Tongue (tissue), 2 donors: ENCODE results near the gene SPON1. TPM values are rescaled to one million over a fixed set of nuclear protein-coding genes. Genes with fewer than 3 reads are reported as not detected.

Experiments
- DNase-seq: peaks from one replicate; pipeline ENCODE4 v3.0.0-alpha.2; 2015
- total RNA-seq: library from RNA; depleted of rRNA; stranded (reverse); fragments of >200 nt; gene quantifications from one replicate; pipeline ENCODE4 v1.2.3, GENCODE V29; 2014

SPON1 gene
- total RNA-seq, 1 donor from 2014 or later = 24.4 TPM

DNA sequence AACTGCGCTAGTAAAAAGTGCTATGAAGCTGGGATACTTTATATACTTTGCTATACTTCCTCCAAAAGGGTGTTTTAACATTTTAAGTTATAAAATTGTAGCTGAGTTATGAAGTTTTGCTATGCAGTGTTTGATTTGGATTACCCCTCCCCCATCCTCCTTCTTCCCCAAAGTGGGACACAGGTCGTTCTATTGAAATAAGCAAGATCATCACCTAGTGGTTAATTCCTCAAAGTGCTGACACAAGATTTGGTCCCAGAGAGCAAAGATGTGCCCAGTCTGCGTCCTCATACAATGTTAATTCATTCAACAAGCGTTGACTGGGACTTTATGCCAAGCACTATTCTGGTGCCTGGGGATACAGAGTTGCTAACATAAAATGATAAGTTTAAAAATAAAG lies 78.5 kb downstream of the SPON1 start:
- DNase-seq = no peak

DNA sequence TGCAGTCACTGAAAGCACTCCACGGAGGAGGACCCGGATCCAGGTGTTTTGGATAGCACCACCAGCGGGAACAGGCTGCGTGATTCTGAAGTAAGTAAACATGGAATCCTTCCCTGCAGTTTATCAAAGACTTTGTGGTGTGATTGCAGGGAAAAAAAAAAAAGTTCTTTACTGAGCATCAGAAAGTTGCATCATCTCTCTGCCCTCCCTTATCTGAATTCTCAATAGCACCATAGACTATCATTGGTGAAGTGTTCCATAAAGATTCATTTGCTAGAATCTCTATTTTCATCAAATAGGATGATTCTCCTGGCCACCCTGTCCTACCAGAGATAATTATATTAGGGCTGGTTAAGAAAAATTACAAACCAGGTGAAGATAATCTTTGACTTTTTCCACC lies 79.0 kb downstream of the SPON1 start:
- no peak for DNase-seq

DNA sequence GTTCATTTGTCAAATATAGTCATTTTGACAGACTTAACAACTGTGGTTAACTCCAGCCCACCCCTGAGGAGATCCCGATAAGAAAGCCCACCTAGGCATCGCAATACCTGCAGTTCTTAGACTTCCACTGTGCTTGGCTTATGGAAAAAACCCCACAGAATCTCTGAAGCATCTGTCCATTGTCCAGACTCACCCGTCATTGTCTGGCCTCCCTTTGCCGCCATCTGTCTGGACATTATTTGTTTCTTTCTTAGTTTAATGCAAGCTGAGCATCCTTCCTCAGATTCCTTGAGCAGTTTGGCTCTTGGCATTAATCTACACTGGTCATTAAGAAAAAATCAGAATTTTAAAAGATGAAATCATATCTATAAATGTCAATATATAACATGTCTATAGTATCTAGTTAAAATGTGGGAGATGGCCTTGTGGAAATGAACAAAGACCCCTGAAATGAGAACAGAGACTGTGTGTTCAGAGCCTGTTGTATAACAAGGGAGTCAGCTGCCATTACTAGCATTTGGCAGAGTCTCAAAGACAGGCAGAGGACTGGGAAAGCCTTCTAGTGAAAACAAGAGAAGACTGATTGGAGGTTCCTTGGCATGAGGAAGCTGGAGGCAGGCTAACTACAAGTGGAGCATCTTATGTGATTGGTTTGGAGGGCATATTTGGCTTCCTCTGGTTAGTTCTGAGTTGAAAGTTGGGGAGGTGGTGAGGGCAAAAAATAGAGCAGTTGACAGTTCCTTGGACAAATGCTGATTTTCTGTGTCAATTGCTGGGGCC lies 80.4 kb downstream of the SPON1 start:
- DNase-seq = peak; percentile 51

DNA sequence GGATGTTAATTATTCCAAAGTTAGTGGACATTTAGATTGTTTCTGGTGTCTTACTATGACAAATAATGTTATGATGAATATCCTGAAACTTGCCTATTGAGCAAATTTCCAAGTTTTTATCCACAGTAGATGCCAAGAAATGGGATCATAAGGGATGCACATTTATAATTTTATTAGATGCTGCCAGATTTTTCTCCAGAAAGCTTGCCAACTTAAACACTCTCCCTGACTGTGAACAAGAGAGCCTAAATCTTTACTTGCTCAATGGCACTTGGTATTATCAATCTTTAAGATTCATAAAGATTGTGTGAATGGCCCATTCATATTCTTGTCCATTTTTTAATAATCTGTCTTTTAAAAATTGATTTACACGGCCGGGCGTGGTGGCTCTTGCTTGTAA lies 82.4 kb downstream of the SPON1 start:
- no peak for DNase-seq

DNA sequence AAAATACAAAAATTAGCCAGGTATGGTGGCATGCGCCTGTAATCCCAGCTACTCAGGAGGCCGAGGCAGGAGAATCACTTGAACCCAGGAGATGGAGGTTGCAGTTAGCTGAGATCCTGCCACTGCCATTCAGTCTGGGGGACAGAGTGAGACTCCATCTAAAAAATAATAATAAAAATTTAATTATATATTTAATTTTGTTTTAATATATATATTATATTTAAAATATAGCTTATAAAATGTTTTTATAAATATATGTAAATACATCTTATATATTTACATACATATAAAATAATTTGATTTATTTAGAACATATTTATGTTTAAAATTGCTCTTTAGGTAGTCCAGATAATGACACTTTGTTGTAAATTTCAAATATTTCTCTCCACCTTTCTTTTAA lies 82.9 kb downstream of the SPON1 start:
- DNase-seq = no peak

DNA sequence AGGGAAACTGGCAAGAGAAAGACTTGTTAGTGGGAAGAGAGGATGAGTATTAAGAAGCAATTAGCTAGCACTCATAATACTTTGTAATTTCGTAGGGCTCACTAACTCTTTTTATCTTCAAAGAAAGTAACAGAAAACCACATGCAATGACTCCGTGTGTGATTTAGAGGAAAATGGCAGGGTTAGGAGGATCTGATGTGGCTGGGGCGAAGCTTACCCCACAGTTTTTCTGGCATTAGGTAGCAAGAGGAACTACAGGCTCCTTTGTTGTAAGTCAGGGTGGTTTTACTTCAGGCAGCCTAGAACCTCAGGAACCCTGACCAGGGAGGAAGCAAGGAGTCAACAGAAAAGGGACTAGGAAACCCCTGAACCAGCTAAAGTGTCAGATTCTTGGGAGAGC lies 89.7 kb downstream of the SPON1 start:
- no peak for DNase-seq

DNA sequence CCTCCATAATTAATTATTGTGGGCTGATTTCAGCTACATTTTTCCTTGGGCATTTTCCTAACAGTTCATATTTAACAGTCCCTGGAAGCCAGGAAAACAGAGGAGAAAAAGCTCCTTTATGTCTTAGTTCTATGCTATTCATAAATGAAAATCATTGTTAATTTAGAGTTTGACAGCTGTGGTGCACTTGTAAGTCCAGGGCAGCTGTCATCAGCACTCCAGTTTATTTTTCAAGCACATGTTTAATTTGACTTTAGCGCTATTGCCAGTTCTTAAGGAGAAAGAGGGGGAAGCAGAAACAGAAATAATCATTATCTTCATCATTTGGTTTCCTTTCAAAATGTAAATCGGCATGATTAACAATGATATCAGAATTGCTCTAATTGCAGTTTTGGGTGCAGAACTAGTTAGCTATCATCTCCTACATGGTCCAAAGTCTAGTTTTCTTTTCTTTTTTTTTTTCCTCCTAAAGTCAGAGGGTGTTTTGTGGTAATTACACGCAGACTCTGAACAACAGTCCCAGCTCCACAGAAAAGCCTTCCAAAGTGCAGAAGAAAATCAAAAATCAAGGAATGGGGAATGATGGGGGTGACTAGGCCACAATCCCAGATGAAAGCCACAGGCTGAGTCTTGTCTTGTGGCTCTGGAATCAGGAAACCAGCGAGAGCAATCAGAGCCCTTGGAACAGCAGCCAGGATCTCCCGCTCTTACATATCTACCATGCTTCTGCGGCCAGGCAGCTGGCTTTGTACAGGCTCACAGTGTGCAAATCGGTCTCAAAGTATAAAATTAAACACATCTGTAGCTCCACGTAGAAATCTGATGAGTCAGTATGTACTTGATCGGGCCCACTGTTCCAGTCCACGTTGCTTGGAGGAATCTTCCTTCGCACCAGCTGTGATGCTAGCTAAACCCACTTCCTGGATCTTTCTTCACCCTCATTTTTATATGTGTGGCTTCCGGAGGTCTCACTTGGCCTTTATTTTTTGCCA lies 91.9 kb downstream of the SPON1 start:
- DNase-seq = peak; percentile 85

DNA sequence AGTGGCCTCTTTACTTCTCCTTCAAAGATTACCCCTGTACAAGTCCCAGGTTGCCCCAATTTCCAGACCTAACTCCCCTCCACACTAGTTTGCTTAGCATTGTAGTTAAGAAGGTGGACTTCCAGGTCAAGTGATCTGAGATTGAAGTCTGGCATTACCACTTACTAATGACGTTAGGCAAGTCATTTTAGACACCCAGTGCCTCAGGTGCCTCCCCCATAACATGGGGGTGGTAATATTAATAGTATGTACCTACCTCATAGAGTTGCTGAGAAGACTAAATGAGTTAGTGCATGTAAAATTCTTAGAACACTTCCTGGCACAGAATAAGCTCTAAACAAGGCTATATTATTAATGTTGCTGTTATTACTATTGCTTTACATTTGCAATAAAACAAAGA lies 93.4 kb downstream of the SPON1 start:
- DNase-seq = no peak

DNA sequence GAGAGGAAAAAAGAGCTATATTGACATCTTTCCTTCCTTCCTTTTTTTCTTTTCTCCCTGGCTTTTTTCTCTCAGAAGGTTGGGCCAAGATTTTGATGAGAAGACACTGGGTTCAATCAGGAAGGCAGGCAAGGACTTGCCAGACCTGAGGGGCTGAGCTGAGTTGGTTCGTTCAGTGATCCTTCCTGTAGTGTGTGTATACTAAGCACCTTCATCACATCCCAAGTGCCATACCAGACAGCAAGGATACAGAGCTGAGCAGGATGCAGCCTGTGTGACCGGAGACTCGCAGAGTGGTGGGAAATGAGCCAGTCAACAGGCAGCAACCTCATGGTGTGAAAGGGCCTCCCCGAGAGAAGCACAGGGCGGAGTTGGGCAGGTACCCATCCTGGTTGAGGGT lies 95.5 kb downstream of the SPON1 start:
- no peak for DNase-seq

DNA sequence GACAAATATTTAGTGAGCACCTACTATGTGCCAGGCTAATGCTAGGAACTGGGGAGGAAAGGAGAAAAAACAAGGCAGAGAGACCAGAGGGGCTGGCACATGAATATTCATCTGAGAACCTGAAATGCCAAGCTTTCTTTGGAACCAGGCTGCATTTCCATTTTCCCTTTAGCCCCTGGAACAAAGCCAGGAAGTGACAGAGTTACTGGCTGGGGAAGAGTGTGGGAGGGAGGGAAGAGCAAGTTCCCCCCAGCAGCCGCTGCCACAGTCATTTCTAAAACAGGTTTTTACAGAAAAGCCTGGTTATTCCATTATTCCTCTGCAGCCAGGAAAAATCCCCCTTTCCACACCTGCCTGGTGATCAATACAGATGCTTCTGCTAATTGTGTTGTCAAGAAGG lies 97.0 kb downstream of the SPON1 start:
- peak; percentile 69 for DNase-seq

DNA sequence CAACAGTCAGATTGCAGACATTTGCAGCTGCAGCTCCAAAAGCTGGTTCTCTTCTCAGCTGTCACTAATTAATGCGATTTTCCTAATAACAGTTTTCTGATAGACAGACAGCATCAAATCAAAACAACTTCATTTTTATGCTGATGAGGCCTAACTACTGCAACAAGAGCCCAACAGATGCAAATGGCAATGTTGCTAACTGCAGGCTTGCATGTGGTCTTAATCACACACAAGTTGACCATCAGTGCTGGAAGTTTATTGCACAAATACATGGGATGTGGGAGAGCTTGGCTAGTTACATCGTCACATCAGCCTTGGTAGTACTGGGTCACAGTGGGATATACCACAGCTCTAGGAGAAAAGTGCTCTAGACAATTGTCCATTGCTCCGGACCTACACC lies 99.2 kb downstream of the SPON1 start:
- no peak for DNase-seq

DNA sequence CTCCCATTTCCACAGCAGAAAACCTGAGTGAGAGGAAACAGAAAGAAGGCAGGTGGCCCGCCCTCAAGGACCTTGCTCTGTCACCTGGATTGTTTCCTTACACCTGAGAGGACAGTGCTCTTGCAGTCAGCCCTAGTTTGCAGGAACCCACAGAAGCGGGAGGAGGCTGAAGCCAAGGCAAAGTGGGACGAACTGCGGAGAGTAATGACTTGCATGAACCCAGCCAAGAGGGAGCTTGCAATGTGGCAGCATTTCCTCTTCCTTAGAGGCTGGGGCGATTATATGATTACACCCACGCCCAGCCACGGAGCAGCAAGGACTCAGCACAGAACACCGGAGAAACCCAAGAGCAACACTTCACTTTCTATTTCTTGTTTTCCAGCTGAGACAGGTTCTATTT lies 102.6 kb downstream of the SPON1 start:
- DNase-seq = no peak

DNA sequence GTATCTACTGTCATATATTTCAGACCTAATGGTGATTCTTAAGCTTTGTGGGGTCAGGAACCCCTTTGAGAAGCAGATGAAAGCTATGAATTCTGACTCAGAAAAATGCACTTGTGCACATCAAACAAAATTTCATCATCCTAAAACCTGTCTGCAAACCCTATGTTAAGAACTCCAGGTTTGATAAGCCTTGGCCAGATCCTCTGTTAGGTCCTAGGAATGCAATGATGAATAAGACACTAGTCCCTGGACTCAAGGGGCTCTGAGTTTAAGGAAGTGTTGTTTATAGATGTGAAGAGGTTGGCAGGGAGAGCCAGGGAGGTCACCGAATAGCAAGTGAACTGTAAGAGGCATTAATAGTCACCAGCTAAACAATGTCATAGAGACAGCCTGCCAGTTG lies 103.2 kb downstream of the SPON1 start:
- DNase-seq = no peak

DNA sequence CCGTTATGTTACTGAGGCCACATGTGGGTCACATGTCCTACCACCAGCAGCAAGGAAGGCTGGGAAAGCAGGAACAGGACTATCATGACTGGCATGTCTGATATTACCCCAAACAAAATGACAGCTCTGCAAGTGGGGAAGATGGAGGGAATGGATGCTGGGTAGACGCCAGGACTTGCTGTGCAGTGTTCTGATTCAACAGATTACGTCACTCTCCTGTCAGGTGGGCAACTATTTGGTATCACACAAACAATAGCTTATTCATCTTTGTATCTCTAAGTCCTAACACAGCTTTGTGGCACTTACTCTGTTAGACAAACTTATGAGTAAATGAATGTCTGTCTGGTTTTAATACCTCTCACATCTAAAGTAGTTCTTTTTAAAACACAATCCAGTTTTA lies 105.2 kb downstream of the SPON1 start:
- DNase-seq = no peak

DNA sequence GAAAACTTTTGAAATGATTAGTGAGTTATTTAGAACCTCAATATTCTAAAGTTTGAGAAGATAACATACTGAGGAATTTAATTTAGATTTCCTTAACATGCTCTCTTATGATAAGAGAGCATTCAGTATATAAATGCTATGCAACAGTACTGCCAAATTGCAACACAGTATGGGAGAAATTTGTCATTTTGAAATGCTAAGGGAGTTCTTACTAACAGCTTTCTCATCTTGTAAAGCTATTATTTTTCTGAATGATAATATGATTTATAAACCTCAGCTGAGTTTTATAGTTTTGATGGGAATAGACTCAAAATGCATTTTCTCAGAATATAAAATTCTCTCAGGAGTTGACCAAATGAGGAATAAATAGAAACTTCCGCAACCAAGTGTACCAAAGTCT lies 108.4 kb downstream of the SPON1 start:
- DNase-seq = no peak

DNA sequence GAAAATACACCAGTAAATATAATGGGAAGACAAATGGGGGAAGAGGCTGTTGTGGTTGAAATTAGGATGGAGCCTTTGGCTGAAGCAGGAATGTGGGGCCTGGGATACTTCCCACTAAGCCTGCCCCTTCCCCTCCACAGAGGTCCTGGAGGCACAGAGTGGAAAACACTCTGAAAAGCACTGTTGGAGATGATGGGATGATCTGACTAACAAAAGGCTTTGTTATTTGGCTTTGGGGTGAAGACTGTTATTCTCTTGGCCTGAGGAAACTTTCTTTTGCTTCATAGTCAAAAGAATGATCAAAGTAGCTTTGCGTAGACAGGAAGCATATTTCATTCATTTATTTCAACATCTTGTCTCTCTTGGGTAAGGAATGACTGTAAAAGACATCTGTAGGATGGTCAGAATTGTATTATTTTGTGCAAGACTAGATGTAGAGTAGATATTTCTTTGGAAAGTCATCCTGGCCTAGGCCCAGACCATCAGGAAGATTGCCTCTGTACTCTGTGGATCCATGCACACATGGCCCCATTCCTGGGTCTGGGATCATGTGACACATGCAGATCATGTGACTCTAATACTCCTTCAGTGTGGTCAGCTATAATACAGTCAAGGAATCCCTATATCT lies 111.4 kb downstream of the SPON1 start:
- peak; percentile 21 for DNase-seq

DNA sequence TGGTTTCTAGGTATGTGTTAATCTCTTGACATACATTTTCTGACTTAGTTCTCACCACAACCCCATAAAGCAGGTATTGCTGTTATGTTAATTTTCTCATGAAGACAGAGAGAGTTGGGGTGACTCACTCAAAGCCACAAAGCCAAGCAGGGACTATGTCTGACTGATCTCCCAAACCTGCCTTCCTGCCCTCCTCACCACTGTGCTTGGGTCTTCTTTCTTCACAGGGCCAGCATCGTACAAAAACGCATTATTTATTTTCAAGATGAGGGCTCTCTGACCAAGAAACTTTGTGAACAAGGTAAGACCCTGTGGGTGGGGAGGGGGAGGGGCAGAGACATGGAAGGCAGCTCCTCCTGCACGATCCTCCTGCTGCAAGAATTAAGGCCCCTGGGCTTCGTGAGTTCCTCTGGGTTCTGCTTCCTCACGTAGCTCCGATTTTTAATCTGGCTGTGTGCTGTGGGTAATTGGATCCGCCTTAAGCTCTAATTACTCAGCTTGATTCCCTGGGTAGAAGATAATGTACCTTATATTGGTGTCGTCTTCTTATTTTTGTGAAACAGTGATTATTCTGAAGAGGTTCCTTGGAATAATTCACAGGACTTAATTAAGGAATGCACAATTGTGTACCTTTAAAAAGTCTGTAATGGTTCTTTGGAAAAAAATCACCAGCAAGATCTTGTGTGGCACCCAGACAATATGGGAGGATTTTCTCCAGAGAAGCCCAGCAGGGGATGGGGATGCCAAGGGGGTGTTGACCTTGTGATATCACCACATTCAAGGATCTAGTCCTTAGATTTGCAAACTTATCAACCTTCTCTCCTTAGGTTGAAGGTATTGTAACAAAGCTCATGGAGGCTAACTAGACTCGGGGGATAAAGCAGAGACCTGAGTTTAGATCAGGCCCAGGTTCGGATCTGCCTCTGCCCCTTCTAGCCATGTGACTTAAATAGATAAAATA lies 112.9 kb downstream of the SPON1 start:
- no peak for DNase-seq

DNA sequence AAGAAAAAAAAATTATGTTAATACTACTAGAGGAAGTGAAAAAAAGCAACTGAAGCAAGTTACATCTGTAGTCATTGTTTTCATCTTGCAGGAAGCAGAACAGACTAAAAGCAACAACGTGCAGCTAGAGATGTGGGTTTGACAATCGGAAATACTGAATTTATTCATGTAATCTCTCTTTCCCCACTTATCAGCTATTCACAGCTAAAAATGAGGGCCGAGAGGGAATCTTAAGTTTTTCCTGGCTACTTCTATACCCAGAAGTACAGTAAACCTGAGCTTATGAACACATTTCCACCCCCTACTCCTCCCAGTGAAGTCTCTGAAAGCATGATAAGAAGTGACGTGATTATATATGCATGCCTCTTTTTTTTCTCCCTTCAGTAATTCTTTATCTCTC lies 116.5 kb downstream of the SPON1 start:
- no peak for DNase-seq

DNA sequence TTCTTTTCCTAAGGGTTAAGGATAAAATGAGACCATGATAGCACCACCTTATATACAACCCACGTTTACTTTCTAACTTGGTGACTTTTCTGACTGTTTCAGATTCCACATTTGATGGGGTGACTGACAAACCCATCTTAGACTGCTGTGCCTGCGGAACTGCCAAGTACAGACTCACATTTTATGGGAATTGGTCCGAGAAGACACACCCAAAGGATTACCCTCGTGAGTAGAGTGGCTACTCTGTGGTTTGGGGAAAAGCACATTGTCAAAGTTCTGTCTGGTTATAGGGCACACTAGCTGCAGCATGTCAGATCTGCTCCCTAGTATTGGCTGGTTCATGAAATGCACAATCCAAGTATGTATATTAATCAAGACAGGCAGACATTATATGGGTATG lies 117.3 kb downstream of the SPON1 start:
- DNase-seq = no peak

DNA sequence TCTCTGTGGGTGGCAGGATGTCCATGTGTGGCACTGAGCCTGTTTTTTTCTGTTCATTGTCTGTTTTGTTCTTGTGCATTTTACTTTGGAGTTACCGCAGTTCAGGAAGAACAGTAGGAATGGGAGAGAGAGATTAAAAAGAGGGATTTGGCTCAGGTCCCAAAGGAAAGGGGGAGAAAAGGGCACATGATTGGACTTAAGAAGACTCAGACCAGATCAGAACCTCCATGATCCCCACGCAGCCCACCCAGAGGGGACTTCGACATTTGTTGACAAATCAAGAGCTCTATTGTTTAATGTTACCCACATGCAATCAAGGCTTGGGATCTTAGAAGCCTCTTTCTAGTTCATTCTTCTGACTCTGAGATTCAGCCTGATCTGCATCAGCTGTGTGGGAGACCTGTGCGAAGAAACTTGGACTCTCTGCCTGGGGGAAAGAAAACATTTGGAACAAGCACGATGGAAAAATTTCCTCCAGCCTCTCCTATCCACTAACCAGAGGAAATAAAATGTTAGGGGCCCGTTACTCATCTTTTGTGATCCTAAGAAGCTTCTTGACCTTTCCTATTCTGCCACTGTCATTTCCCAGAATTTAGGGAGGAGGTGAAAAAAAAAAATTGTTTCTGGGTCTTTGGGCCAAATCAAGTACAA lies 119.2 kb downstream of the SPON1 start:
- no peak for DNase-seq

DNA sequence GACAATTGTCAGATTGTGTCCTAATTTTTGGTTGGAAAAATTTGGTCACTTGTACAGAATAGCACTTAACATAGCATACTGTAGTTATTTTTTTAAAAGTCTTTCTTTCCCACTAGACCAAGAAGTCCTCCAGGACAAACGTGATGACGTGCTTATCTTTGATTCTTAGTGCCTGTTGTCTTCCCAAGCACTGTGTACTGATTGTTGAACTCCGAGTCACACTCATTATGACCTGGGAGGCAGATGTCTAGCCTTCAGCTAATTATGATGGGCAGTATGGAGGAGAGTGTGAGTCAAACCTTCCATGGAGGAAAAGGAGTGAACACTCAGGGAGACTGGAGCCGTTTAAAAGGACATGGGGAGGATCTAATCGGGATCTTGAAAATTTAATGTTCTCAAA lies 119.8 kb downstream of the SPON1 start:
- no peak for DNase-seq
